HT1080 (cell line): Measurements from ENCODE around the gene RARRES1. TPM values are rescaled to one million over a fixed set of nuclear protein-coding genes. Genes with fewer than 3 reads are reported as not detected.
A peak's percentile ranks its signal among the peaks of the same experiment; 100 is the strongest.

ENCODE experiments used
- DNase-seq: peaks from one replicate; pipeline ENCODE4 v3.0.0-alpha.2; 2015; ENCODE audit warnings: low read depth
- total RNA-seq: library from RNA; depleted of rRNA; stranded (reverse); fragments of >200 nt; shearing (Covaris generic); gene quantifications from 2 replicates; pipeline ENCODE4 v1.2.3, GENCODE V29; 2014

RARRES1 gene
- total RNA-seq, 1 experiment from 2014 or later = not detected

GRCh38 chr3:158737410-158737809 lies 5.2 kb upstream of the RARRES1 start:
- DNase-seq = no peak

- DNase-seq = no peak
Measured at GRCh38 chr3:158735296-158736033, 3.2 kb upstream of the RARRES1 start.

GRCh38 chr3:158733656-158734055 lies 1.4 kb upstream of the RARRES1 start:
- no peak for DNase-seq

GRCh38 chr3:158732856-158733200 lies 571 bp upstream of the RARRES1 start:
- DNase-seq = no peak

GRCh38 chr3:158731486-158731885 lies 771 bp downstream of the RARRES1 start:
- DNase-seq = no peak

- DNase-seq = no peak
Measured at GRCh38 chr3:158728851-158729250, 3.4 kb downstream of the RARRES1 start.

- no peak for DNase-seq
Measured at GRCh38 chr3:158728061-158728377, 4.2 kb downstream of the RARRES1 start.

GRCh38 chr3:158727206-158728060 lies 4.8 kb downstream of the RARRES1 start:
- peak; percentile 59 for DNase-seq

GRCh38 chr3:158725348-158726011 lies 6.8 kb downstream of the RARRES1 start:
- DNase-seq = peak; percentile 96

GRCh38 chr3:158723991-158724390 lies 8.3 kb downstream of the RARRES1 start:
- DNase-seq = no peak

- no peak for DNase-seq
Measured at GRCh38 chr3:158722108-158722507, 10.1 kb downstream of the RARRES1 start.

GRCh38 chr3:158718490-158719170 lies 13.6 kb downstream of the RARRES1 start:
- DNase-seq = peak; percentile 96

- DNase-seq = no peak
Measured at GRCh38 chr3:158717576-158717975, 14.7 kb downstream of the RARRES1 start.

- DNase-seq = peak; percentile 45
Measured at GRCh38 chr3:158713094-158713499, 19.2 kb downstream of the RARRES1 start.

- DNase-seq = no peak
Measured at GRCh38 chr3:158712443-158712842, 19.8 kb downstream of the RARRES1 start.

GRCh38 chr3:158711886-158712285 lies 20.4 kb downstream of the RARRES1 start:
- peak; percentile 79 for DNase-seq

GRCh38 chr3:158710601-158711000 lies 21.7 kb downstream of the RARRES1 start:
- no peak for DNase-seq

- peak; percentile 98 for DNase-seq
Measured at GRCh38 chr3:158709666-158710083, 22.6 kb downstream of the RARRES1 start.

GRCh38 chr3:158703566-158703965 lies 28.7 kb downstream of the RARRES1 start:
- DNase-seq = no peak

GRCh38 chr3:158702815-158703481 lies 29.3 kb downstream of the RARRES1 start:
- DNase-seq = peak; percentile 87
